ENCODE data around the gene NIPAL1. TPM values are rescaled to one million over a fixed set of nuclear protein-coding genes. Genes with fewer than 3 reads are reported as not detected.

NIPAL1 gene
- total and polyA plus RNA-seq, 2 experiments from 2014 or later, result 0.95 to 3.7 TPM

GRCh38 chr4:48067536-48067935 is 51.0 kb downstream of the NIPAL1 start:
- in situ Hi-C loops (cut with MboI), result no loop called here
- Histone ChIP-seq H3K4me1 (ENCODE audit: insufficient read depth) (no peaks in the 10 kb centered on the region), H4K20me1 (ENCODE audit: insufficient read depth) (no peaks in the 10 kb centered on the region), H3K9ac (no peak overlapping the region), H2AFZ (no peak overlapping the region), H3K4me3 (no peak overlapping the region), H3F3A (ENCODE audit: insufficient read depth) (no peaks in the 10 kb centered on the region), H3K36me3 (ENCODE audit: low read depth) (no peaks in the 10 kb centered on the region), H3K4me2 (ENCODE audit: unreplicated experiment) (no peak overlapping the region), H3K79me2 (ENCODE audit: insufficient read depth) (no peaks in the 10 kb centered on the region), H3K9me2 (ENCODE audit: insufficient read depth) (no peaks in the 10 kb centered on the region), H3K9me3 (ENCODE audit: low read depth) (no peaks in the 10 kb centered on the region), H3K27me3 (replicated peaks; ENCODE audit: insufficient read depth) (no peaks in the 10 kb centered on the region; the same call in 1 of the 2 replicates), H3K27ac (no peak overlapping the region)
- no peak for DNase-seq
- TF ChIP-seq EZH2phosphoT487 (IDR thresholded peaks at IDR 0.05; ENCODE audit: insufficient read depth, low read depth) (no peak), EZH2 (IDR thresholded peaks at IDR 0.05; ENCODE audit: insufficient read depth, poor library complexity, severe bottlenecking) (no peak)
- 65 to 72% methylated on average over 9 of the region's 9 CpGs for WGBS, 2 experiments (ENCODE audit: low coverage in 1 of 2, low lambda C conversion rate in 2 of 2, missing lambda C conversion rate in 2 of 2)

GRCh38 chr4:48068182-48068581 is 51.6 kb downstream of the NIPAL1 start:
- TF ChIP-seq EZH2 (IDR thresholded peaks at IDR 0.05; ENCODE audit: insufficient read depth, poor library complexity, severe bottlenecking) (no peak), EZH2phosphoT487 (IDR thresholded peaks at IDR 0.05; ENCODE audit: insufficient read depth, low read depth) (no peak)
- H3K36me3 ChIP-seq (ENCODE audit: low read depth), result no peaks in the 10 kb centered on the region
- no peaks in the 10 kb centered on the region for H3K4me1 ChIP-seq (ENCODE audit: insufficient read depth)
- no peaks in the 10 kb centered on the region for H4K20me1 ChIP-seq (ENCODE audit: insufficient read depth)
- no peaks in the 10 kb centered on the region for H3F3A ChIP-seq (ENCODE audit: insufficient read depth)
- no peaks in the 10 kb centered on the region for H3K9me3 ChIP-seq (ENCODE audit: low read depth)
- in situ Hi-C loops (cut with MboI), result no loop called here
- H3K4me3 ChIP-seq, result no peak overlapping the region
- no peak overlapping the region for H2AFZ ChIP-seq
- no peaks in the 10 kb centered on the region; the same call in 1 of the 2 replicates for H3K27me3 ChIP-seq (replicated peaks; ENCODE audit: insufficient read depth)
- H3K4me2 ChIP-seq (ENCODE audit: unreplicated experiment), result no peak overlapping the region
- no peaks in the 10 kb centered on the region for H3K9me2 ChIP-seq (ENCODE audit: insufficient read depth)
- H3K9ac ChIP-seq, result no peak overlapping the region
- 6 to 12% methylated on average over 2 of the region's 2 CpGs for WGBS, 2 experiments (ENCODE audit: low coverage in 1 of 2, low lambda C conversion rate in 2 of 2, missing lambda C conversion rate in 2 of 2)
- DNase-seq, result no peak
- no peak overlapping the region for H3K27ac ChIP-seq
- no peaks in the 10 kb centered on the region for H3K79me2 ChIP-seq (ENCODE audit: insufficient read depth)

GRCh38 chr4:48069026-48069425 is 52.5 kb downstream of the NIPAL1 start:
- Histone ChIP-seq H2AFZ (no peak overlapping the region), H3K4me1 (ENCODE audit: insufficient read depth) (no peaks in the 10 kb centered on the region), H3K36me3 (ENCODE audit: low read depth) (no peaks in the 10 kb centered on the region), H3K27me3 (replicated peaks; ENCODE audit: insufficient read depth) (no peaks in the 10 kb centered on the region; the same call in 1 of the 2 replicates), H3K9me2 (ENCODE audit: insufficient read depth) (no peaks in the 10 kb centered on the region), H3K79me2 (ENCODE audit: insufficient read depth) (no peaks in the 10 kb centered on the region), H3K4me3 (no peak overlapping the region), H3K4me2 (ENCODE audit: unreplicated experiment) (no peak overlapping the region), H3K27ac (no peak overlapping the region), H3K9me3 (ENCODE audit: low read depth) (no peaks in the 10 kb centered on the region), H3F3A (ENCODE audit: insufficient read depth) (no peaks in the 10 kb centered on the region), H3K9ac (no peak overlapping the region), H4K20me1 (ENCODE audit: insufficient read depth) (no peaks in the 10 kb centered on the region)
- DNase-seq, result no peak
- in situ Hi-C loops (cut with MboI), result no loop called here
- TF ChIP-seq EZH2 (IDR thresholded peaks at IDR 0.05; ENCODE audit: insufficient read depth, poor library complexity, severe bottlenecking) (no peak), EZH2phosphoT487 (IDR thresholded peaks at IDR 0.05; ENCODE audit: insufficient read depth, low read depth) (no peak)
- 33 to 39% methylated on average over 2 of the region's 2 CpGs for WGBS, 2 experiments (ENCODE audit: low coverage in 1 of 2, low lambda C conversion rate in 2 of 2, missing lambda C conversion rate in 2 of 2)

GRCh38 chr4:48071191-48071590 is 54.6 kb downstream of the NIPAL1 start:
- Histone ChIP-seq H3K79me2 (ENCODE audit: insufficient read depth) (no peaks in the 10 kb centered on the region), H2AFZ (no peak overlapping the region), H3K9me3 (ENCODE audit: low read depth) (no peaks in the 10 kb centered on the region), H3K27ac (no peak overlapping the region), H3K4me1 (ENCODE audit: insufficient read depth) (no peaks in the 10 kb centered on the region), H3K27me3 (replicated peaks; ENCODE audit: insufficient read depth) (peaks cover 7% of the 10 kb centered on the region; the same call in 1 of the 2 replicates), H3K4me2 (ENCODE audit: unreplicated experiment) (no peak overlapping the region), H3F3A (ENCODE audit: insufficient read depth) (no peaks in the 10 kb centered on the region), H3K36me3 (ENCODE audit: low read depth) (no peaks in the 10 kb centered on the region), H3K9ac (no peak overlapping the region), H3K9me2 (ENCODE audit: insufficient read depth) (no peaks in the 10 kb centered on the region), H4K20me1 (ENCODE audit: insufficient read depth) (no peaks in the 10 kb centered on the region), H3K4me3 (no peak overlapping the region)
- in situ Hi-C loops (cut with MboI), result loop anchor here (10.0 kb wide), 1 partner anchor 66 kb away; no protein-coding TSS in a partner anchor
- TF ChIP-seq EZH2 (IDR thresholded peaks at IDR 0.05; ENCODE audit: insufficient read depth, poor library complexity, severe bottlenecking) (no peak), EZH2phosphoT487 (IDR thresholded peaks at IDR 0.05; ENCODE audit: insufficient read depth, low read depth) (no peak)
- 79% methylated on average over 3 of the region's 3 CpGs for WGBS, 2 experiments (ENCODE audit: low coverage in 1 of 2, low lambda C conversion rate in 2 of 2, missing lambda C conversion rate in 2 of 2)
- DNase-seq, result no peak
